HG02884 (cell line): ENCODE data around the gene CHD2.
"Not testable (repeated sequence)": the region's sequence is repeated elsewhere in the genome, so short reads cannot be mapped to it uniquely, and the experiment has no call there.

Source experiments
- ATAC-seq: cut with Tn5 transposase; IDR thresholded peaks from one replicate; pipeline ENCODE4 v1.9.1; 2021; ENCODE audit warnings: mild to moderate bottlenecking, moderate library complexity; ENCODE audit not compliant: unreplicated experiment

The CHD2 gene

GRCh38 chr15:92899948-92900730, at the start of gene CHD2:
CHD2 (plus strand) TSS chr15:92900324; CDS start chr15:92901238, 914 bp downstream.
- peak; percentile 65 for ATAC-seq

DNA sequence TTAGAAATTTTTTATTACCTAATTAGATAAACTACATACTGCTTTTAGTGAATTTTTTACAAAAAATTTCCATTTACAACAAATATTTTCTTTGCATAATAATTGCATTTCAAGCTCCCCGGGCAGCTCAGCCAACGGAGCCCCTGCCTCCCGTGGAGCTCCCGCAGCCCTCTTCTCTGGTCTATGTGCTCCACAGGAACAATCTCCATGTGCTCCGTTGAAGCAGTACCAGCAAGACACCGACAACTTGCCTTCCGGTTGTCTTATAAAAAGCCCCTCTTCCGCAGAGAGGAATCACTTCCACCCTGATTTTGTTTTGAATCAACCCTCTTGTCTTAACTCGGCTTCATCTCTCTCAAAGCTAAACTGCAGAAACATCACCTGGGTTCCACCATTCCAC, 46.9 kb upstream of the CHD2 start:
- no peak for ATAC-seq

DNA sequence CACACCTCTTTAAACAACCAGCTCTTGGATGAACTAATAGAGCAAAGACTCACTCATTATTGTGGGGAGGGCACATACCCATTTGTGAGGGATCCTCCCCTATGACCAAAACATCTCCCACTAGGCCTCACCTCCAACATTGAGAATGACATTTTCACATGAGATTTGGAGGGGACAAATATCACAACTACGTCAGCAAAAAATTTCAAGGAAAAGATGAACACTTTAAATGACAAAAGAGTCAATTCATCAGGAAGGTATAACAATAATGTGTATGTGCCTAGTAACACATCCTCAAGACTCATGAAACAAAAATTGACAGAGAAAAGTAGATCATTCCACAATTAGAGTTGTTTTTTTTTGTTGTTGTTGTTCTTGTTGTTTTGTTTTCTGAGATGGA, 38.4 kb upstream of the CHD2 start:
- no peak for ATAC-seq

GRCh38 chr15:92864127-92864814, 35.9 kb upstream of the CHD2 start:
- ATAC-seq = no peak

DNA sequence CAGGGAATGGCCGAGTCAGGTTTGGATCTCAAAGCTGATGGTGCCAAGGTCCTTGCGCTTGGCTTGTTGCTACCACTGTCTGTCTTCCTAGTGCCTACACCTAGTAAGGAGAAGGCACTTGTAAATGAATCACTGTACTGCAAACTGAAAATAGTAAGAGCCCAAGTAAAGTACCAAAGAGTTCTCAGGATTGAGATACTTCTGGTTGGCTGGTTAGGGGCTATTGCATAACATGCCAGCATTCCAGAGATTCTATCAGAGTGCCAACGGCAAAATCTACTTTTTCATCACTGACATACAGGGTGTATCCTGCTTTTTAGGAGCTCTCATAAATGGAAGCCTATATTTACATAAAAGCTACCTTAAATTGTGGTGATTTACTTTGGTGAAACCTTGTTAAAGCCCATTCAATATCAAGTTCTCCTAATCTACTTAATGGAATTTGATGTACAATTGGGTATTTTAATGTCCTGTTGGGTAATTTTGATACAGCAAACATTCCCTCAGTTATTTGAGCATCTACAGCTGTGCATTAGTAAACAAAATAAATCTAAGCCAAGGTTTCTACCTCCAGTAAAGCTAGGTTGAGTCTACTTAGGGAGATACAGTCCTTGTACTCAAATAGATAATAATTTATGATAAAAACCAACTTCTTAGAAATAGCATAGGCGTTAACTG, 30.7 kb upstream of the CHD2 start:
- no peak for ATAC-seq

DNA sequence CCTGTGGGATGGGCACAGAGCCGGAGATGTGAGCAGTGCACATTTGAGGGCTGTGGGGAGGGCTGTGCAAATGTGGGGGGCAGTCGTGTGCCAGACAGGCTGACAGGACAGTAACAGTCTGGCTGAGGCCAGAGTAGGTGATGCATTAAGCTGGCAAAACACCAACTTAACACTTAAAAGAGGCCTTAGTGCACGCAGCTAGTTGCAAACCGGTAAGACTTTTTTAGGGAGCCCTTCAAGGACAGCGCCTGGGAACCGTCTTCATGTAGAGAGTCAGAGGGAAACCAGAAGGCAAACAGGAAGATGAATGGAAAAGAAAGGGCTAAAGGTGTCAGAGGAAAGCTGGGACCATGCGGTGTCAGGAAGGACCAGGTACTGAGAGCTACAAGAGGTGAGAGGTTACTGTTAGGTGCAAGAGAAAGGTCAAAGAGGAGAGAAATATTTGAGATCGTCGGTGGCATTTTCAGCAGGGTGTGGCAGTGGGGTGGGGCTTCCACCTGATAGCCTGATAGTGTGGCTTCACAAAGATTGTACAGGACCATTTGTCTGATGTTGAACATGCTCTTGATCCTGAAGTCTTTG, 30.0 kb upstream of the CHD2 start:
- no peak for ATAC-seq

DNA sequence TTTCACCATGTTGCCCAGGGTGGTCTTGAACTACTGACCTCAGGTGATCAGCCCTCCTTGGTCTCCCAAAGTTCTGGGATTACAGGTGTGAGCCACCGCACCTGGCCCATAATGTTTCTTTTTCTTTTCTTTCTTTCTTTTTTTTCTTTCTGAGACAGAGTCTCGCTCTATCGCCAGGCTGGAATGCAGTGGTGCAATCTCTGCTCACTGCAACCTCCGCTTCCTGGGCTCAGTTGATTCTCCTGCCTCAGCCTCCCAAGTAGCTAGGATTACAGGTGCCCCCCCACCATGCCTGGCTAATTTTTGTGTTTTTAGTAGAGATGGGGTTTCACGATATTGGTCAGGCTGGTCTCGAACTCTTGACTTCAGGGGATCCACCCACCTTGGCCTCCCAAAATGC, 27.2 kb upstream of the CHD2 start:
- not testable (repeated sequence) for ATAC-seq

- ATAC-seq = no peak
Measured at GRCh38 chr15:92877000-92877399, 23.1 kb upstream of the CHD2 start.

GRCh38 chr15:92877416-92877815, 22.7 kb upstream of the CHD2 start:
- ATAC-seq = no peak

- no peak for ATAC-seq
Measured at GRCh38 chr15:92878593-92879053, 21.5 kb upstream of the CHD2 start.

GRCh38 chr15:92879949-92880725, 20.0 kb upstream of the CHD2 start:
- no peak for ATAC-seq

DNA sequence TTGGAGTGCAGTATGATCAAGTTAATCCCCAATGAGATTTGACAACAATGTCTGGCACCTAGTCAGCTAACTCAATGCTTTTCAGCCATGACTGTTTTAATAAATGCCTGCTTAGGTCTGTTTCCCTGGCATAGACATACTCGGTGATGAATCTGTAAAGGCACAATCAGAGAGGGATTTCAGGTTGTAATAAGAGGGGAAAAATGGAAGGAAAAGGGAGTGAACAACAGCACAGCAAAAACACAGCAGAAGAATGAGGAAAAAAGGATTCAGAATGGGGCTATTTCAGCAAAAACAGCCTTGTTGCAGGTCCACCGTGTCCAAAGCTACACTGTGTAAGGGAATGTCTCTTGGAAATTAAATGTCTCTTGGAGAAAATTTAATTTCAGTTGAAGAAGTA, 19.3 kb upstream of the CHD2 start:
- ATAC-seq = no peak

DNA sequence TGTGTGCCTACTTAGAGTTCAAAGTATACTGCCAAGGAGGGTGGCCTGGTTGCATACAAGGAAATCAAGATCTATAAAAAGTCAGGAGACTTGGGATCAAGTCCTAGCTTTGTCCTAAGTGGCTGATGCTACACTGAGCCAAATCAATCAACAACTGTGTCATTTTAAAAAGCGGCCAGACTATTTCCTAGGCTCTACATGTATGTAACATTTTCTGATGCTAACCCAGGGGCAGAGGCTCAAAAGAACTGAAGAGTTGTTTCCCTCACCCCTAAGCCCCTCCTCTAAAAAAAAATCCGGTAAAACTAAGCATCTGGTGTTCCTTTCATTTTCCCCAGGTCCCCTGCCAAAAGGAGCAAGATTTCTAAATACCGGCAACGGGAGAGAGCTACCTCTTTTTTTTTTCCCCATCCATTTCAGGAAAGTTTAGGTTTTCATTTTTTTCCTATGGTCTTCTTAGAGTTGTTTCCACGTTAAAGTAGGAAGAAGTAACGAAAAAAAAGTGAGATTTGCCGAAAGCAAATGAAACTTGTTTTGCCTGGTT, 18.8 kb upstream of the CHD2 start:
- no peak for ATAC-seq

DNA sequence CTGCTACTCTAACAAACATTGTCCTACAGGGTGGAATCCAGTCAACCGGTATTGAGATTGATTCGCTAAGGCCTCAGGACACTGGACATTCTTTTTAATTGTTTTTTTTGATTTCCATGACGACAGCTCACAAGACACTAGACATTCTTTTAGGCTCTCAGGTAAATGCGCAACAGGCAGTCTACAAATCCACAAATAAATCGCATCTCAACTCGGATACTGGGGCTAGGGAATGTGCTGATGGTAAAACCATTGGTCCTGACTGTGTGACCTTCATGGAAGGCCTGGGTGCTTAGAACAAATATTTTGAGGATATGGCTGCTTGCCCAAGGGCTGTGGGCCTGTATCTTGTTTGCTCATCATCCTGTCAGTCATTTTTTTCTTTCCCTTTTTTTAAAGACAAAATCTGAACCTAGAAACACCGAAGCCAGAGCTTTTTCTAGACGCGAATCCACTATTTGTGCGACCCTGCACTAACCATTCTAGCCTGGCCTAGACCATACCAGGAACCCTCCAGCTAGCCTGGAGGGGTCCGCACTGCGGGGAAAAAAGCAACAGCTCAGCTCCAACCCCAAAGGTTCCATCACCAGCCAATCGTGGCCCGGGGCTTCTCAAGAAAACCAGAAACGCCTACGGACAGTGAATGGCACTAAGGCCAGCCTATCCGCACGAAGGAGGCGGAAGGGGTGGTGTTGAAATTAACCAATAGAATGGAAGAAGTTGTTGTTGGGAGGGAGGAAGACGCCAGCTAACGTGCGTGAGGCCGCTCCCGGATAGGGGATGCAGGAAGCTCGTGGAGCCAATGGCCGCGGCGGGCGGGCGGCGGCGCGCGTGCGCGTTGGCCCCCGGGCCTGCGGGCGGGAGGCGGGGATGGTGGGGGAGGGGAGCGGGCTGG, 18.1 kb upstream of the CHD2 start:
- peak; percentile 92 for ATAC-seq

DNA sequence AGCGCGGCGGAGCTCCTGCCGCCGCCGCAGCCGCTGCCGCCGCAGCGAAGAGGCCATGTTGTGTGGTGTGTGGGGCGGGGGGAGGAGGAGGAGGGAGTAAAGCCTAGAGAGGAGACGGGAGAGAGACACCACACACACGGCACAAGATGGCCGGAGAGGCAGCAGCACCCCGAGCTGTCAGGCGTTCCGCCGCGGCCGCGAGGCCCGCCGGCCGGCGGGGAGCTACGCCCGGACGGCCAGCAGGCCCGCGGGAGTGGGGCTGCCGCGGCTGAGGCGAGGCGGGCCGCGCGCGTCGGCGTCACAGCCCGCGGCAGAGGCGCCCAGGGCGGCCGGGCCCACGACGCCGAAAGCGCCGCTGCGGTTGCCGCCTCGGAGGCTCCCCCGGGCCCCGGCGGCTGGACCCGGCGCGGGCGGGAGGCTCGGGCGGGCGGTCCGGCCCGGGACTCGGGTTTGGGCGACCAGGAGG, 17.4 kb upstream of the CHD2 start:
- peak; percentile 53 for ATAC-seq

DNA sequence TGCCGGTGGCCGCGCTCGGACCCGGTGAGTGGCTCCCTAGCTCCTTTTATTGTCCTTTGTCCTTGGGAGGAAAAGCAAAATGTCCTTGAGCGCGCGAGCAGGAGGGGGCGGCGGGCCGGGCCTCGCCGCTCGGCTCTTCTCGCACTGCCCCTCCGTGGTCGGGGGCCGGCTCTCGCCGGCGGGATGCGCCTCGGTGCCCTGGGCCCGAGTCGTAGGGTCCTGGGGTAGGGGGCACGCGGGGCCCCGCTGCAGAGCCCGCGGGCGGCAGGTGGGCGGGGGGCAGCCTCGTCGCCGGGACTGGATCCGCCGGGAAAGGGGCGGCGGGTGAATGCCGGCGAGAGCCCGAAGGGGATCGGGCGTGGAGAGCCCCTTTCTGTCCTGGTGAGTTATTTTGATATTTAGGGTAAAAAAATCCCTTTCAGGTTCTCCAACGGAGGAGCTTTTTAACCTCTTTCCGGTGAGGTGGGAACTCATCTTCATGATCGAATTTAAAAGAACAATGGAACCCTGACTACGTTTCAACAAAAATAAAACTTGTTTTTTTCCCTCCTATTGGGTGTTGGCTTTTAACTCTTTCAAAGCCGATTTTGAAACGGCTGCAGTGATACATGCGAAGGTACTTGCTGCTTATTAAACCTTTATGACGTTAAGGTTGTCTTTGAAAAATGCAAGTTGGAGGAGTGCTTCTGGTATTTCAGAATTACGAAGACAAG, 16.8 kb upstream of the CHD2 start:
- ATAC-seq = no peak

- ATAC-seq = no peak
Measured at GRCh38 chr15:92883876-92884435, 16.2 kb upstream of the CHD2 start.
